AG10803 (cell line): ENCODE measurements around the gene BMP5.

Experiments used
- DNase-seq: peaks from one replicate; pipeline ENCODE4 v3.0.0; 2010; ENCODE audit warnings: low read depth
- H3K4me3 ChIP-seq: 2 replicates; pipeline ENCODE4 v1.5.1; 2011; ENCODE audit warnings: mild to moderate bottlenecking, low read length, control low read depth
- CTCF ChIP-seq: conservative IDR thresholded peaks from 2 replicates; pipeline ENCODE4 v1.5.1; 2011; ENCODE audit warnings: mild to moderate bottlenecking, low read length, control low read depth, inconsistent platforms

BMP5 gene

GRCh38 chr6:55853008-55854001, 22.1 kb downstream of the BMP5 start:
- no peak for DNase-seq
- no peak for TF ChIP-seq CTCF
- H3K4me3 ChIP-seq = no peak overlapping the region

- no peak for DNase-seq
- no peak overlapping the region for H3K4me3 ChIP-seq
- no peak for TF ChIP-seq CTCF
Observed at GRCh38 chr6:55841341-55841740, 34.0 kb downstream of the BMP5 start.

DNA sequence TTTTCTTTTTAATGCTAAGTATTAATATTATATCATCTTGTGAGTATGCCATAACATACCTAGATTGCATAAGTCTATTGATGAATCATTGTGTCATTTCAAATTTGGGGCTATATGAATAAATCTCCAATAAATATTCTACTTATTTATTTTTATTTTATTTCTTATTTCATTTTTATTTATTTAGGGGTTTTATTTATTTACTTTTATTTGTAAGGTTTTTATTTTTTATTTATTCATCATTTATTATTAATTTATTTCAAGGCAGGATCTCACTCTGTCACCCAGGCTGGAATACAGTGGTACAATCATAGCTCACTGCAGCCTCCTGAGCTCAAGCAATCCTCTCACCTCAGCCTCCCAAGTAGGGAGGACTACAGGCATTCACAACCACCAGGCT, 36.3 kb downstream of the BMP5 start:
- no peak for TF ChIP-seq CTCF
- DNase-seq = no peak
- no peak overlapping the region for H3K4me3 ChIP-seq

DNA sequence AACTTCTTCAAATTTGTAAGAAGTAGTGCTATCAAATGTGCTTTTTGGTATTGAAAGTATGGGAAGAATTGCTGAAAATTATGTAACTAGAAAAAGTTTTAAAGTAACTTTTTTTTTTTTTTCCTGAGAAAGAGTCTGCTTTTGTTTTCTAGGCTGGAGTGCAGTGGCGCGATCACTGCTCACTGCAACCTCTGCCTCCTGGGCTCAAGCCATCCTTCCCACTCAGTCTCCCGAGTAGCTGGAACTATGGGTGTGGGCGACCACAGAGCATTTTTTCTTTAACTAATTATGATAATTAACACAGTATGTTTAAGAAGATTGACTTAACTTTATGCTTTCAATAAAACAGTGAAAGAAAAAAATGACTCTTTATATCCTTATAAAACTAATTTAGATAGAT, 38.4 kb downstream of the BMP5 start:
- no peak overlapping the region for H3K4me3 ChIP-seq
- no peak for DNase-seq
- no peak for TF ChIP-seq CTCF

- DNase-seq = no peak
- TF ChIP-seq CTCF = no peak
- H3K4me3 ChIP-seq = no peak overlapping the region
Observed at GRCh38 chr6:55836481-55836880, 38.9 kb downstream of the BMP5 start.

DNA sequence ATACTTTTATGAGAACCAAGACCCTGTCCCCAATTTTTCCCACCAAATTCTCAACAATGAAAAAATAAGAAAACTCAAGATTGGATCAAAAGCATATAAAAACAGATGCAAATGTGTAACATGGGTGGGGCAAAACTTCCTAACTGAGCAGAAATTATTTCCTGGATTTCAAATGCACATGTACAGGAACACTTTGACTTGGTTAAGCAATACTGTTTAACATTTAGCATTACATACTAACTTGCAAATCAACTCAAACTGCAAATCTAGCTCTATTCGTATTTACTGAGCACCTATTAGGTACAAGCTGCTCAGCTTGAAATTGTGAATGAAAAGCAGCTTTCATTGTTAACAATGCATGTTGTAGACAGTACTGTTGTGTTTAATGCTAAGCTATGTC, 40.2 kb downstream of the BMP5 start:
- TF ChIP-seq CTCF = no peak

GRCh38 chr6:55833284-55833683, 42.1 kb downstream of the BMP5 start:
- no peak for DNase-seq
- no peak for TF ChIP-seq CTCF
- H3K4me3 ChIP-seq = no peak overlapping the region

More for the DNA sequence above, 40.2 kb downstream of the BMP5 start:
- DNase-seq = no peak
- H3K4me3 ChIP-seq = no peak overlapping the region
